GM23248 (cell line): ENCODE measurements around the gene MIER2. TPM values are rescaled to one million over a fixed set of nuclear protein-coding genes. Genes with fewer than 3 reads are reported as not detected.

ENCODE experiments used
- DNase-seq: peaks from one replicate; pipeline ENCODE4 v3.0.0-alpha.2; 2015
- H2AFZ ChIP-seq: fragments of 200-600 bp; sonication (generic); 2 replicates; pipeline ENCODE4 v1.6.1; 2016; ENCODE audit warnings: antibody characterized with exemption
- H3F3A ChIP-seq: fragments of 200-600 bp; sonication (generic); 2 replicates; pipeline ENCODE4 v1.6.1; 2016; ENCODE audit warnings: mild to moderate bottlenecking, antibody characterized with exemption, mixed run types; ENCODE audit not compliant: insufficient read depth
- H3K27ac ChIP-seq: fragments of 200-600 bp; sonication (generic); 2 replicates; pipeline ENCODE4 v1.5.1; 2016; ENCODE audit warnings: mild to moderate bottlenecking
- H3K27me3 ChIP-seq: fragments of 200-600 bp; sonication (generic); replicated peaks from 2 replicates; pipeline ENCODE4 v1.6.1; 2016; ENCODE audit warnings: mild to moderate bottlenecking; ENCODE audit not compliant: insufficient read depth
- H3K36me3 ChIP-seq: fragments of 200-600 bp; sonication (generic); 2 replicates; pipeline ENCODE4 v1.6.1; 2016; ENCODE audit warnings: low read depth, mild to moderate bottlenecking
- H3K4me1 ChIP-seq: fragments of 200-600 bp; sonication (generic); 2 replicates; pipeline ENCODE4 v1.6.1; 2016; ENCODE audit warnings: mild to moderate bottlenecking; ENCODE audit not compliant: insufficient read depth
- H3K4me2 ChIP-seq: fragments of 200-600 bp; sonication (generic); one replicate; pipeline ENCODE4 v1.6.1; 2016; ENCODE audit warnings: mild to moderate bottlenecking; ENCODE audit not compliant: unreplicated experiment
- H3K4me3 ChIP-seq: fragments of 200-600 bp; sonication (generic); 2 replicates; pipeline ENCODE4 v1.5.1; 2016; ENCODE audit warnings: mild to moderate bottlenecking
- H3K79me2 ChIP-seq: fragments of 200-600 bp; sonication (generic); 2 replicates; pipeline ENCODE4 v1.6.1; 2016; ENCODE audit warnings: mild to moderate bottlenecking; ENCODE audit not compliant: insufficient read depth
- H3K9ac ChIP-seq: fragments of 200-600 bp; sonication (generic); 2 replicates; pipeline ENCODE4 v1.6.1; 2016; ENCODE audit warnings: mild to moderate bottlenecking
- H3K9me2 ChIP-seq: fragments of 200-600 bp; sonication (generic); 2 replicates; pipeline ENCODE4 v1.6.1; 2016; ENCODE audit warnings: mixed run types, mild to moderate bottlenecking, moderate library complexity; ENCODE audit not compliant: insufficient read depth
- H3K9me3 ChIP-seq: fragments of 200-600 bp; sonication (generic); one replicate; pipeline ENCODE4 v1.6.1; 2017; ENCODE audit warnings: low read depth
- H4K20me1 ChIP-seq: fragments of 200-600 bp; sonication (generic); 2 replicates; pipeline ENCODE4 v1.6.0; 2016; ENCODE audit not compliant: insufficient read depth
- EZH2 ChIP-seq: fragments of 200-600 bp; sonication (generic); IDR thresholded peaks from 2 replicates; pipeline ENCODE4 v1.6.1; 2018; ENCODE audit warnings: antibody characterized with exemption, mild to moderate bottlenecking; ENCODE audit not compliant: insufficient read depth, poor library complexity, severe bottlenecking
- EZH2phosphoT487 ChIP-seq: fragments of 200-600 bp; sonication (generic); IDR thresholded peaks from 2 replicates; pipeline ENCODE4 v1.6.1; 2018; ENCODE audit warnings: antibody characterized with exemption, moderate library complexity, mild to moderate bottlenecking, low read depth; ENCODE audit not compliant: insufficient read depth
- WGBS, 2 experiments: methylation state at CpG; one replicate each; pipeline ENCODE4 v1.1.6; 2015 to 2017; ENCODE audit warnings: low lambda C conversion rate in 2 of 2, low coverage in 1 of 2; ENCODE audit errors: missing lambda C conversion rate in 2 of 2; 5-methylcytosine and 5-hydroxymethylcytosine counted together
- in situ Hi-C: fragments of 300-500 bp; cut with MboI; formaldehyde crosslinking; loops from 2 replicates; pipeline ENCODE4 v1.15.0; 2020
- polyA plus RNA-seq: library from polyadenylated mRNA; unstranded; fragments of >200 nt; fragmentation: Nextera tagmentation; extraction: Ambion mirVana; gene quantifications from 2 replicates; pipeline ENCODE4 v1.2.1, GENCODE V29; 2016
- total RNA-seq: library from RNA; depleted of rRNA; stranded (reverse); fragments of >200 nt; shearing (Covaris generic); gene quantifications from 2 replicates; pipeline ENCODE4 v1.2.3, GENCODE V29; 2014

MIER2 gene
- total and polyA plus RNA-seq, 2 experiments from 2014 or later = 11.8 to 30.7 TPM

DNA sequence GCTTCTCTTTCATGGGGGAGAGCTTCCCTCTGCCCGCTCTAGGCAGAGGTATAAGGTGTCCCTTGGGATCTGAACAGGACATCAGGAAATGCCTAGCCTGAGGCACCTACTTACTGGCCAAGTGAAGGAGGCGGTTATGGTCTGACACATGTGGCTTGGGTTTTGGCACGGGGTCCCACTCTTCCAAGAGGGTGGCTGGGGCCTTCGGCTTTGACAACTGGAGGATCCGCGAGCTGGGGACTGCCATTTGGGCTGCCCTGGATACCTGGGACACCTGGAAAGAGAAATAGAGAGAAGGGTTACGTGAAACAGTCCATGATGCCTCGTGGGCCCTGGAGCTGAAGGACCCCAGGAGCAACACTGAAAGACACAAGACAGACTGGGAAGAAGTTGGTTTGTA lies 22.4 kb upstream of the MIER2 start:
- in situ Hi-C loops = no loop called here
- DNase-seq = no peak
- no peak overlapping the region for H3K4me3 ChIP-seq
- H3K4me2 ChIP-seq = no peak overlapping the region
- TF ChIP-seq EZH2 (no peak), EZH2phosphoT487 (no peak)
- WGBS, 2 experiments = 62 to 79% methylated on average over 8 of the region's 8 CpGs
- H3K36me3 ChIP-seq = no peaks in the 10 kb centered on the region
- no peak overlapping the region for H2AFZ ChIP-seq
- no peak overlapping the region for H3K27ac ChIP-seq
- H3K9me3 ChIP-seq = no peaks in the 10 kb centered on the region
- H3K9me2 ChIP-seq = no peaks in the 10 kb centered on the region
- H4K20me1 ChIP-seq = no peaks in the 10 kb centered on the region
- H3K9ac ChIP-seq = no peak overlapping the region
- H3K27me3 ChIP-seq = peaks cover 33% of the 10 kb centered on the region
- H3F3A ChIP-seq = no peaks in the 10 kb centered on the region
- no peaks in the 10 kb centered on the region; the same call in 1 of the 2 replicates for H3K4me1 ChIP-seq
- H3K79me2 ChIP-seq = no peaks in the 10 kb centered on the region

DNA sequence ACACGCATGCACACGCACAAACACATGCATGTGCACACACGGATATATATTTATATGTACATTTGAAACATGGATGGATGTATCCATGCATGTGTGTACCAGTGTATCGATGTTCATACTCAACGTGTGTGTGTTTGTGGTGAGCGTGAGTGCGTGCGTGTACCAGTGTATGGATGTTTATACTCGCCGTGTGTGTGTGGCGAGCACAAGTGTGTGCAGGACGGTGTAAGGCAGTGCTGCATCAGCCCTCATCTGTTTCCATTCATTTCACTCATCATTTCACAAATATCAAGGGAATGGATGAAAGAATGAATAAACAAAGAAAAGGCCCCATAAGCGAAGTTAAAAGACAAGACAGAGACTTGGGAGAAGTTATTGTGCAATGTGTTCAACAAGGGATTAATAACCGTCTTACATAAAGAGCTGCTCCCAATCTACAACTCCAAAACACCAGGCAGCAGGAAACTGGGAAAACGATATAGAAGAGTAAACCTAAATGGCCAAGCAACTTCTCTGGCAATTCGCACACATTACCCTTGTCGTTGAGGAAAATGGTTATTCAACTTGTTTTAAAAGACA lies 21.7 kb upstream of the MIER2 start:
- Histone ChIP-seq H3K4me3 (no peak overlapping the region), H3K36me3 (no peaks in the 10 kb centered on the region), H3F3A (no peaks in the 10 kb centered on the region), H4K20me1 (no peaks in the 10 kb centered on the region), H3K4me1 (no peaks in the 10 kb centered on the region), H3K27me3 (peaks cover 26% of the 10 kb centered on the region), H3K9ac (no peak overlapping the region), H3K9me2 (no peaks in the 10 kb centered on the region), H3K9me3 (no peaks in the 10 kb centered on the region), H2AFZ (no peak overlapping the region), H3K4me2 (no peak overlapping the region), H3K27ac (no peak overlapping the region), H3K79me2 (no peaks in the 10 kb centered on the region)
- in situ Hi-C loops = no loop called here
- WGBS, 2 experiments = 76 to 77% methylated on average over 17 of the region's 17 CpGs
- no peak for DNase-seq
- TF ChIP-seq EZH2 (no peak), EZH2phosphoT487 (no peak)

- Histone ChIP-seq H3K9me2 (no peaks in the 10 kb centered on the region), H3K9me3 (no peaks in the 10 kb centered on the region), H3K4me2 (no peak overlapping the region), H3K4me1 (no peaks in the 10 kb centered on the region), H4K20me1 (no peaks in the 10 kb centered on the region), H3K36me3 (no peaks in the 10 kb centered on the region), H3K79me2 (no peaks in the 10 kb centered on the region), H3K4me3 (no peak overlapping the region), H3K9ac (no peak overlapping the region), H3K27ac (no peak overlapping the region), H2AFZ (no peak overlapping the region), H3F3A (no peaks in the 10 kb centered on the region), H3K27me3 (peaks cover 18% of the 10 kb centered on the region)
- TF ChIP-seq EZH2 = no peak
- no peak for TF ChIP-seq EZH2phosphoT487
- in situ Hi-C loops = no loop called here
- DNase-seq = no peak
- 58 to 60% methylated on average over 16 to 17 of the region's 17 CpGs for WGBS, 2 experiments
Observed at GRCh38 chr19:364496-365287, 20.1 kb upstream of the MIER2 start.

GRCh38 chr19:362683-363082 lies 18.1 kb upstream of the MIER2 start:
- H3K9ac ChIP-seq = no peak overlapping the region

More at GRCh38 chr19:362683-363082, 18.1 kb upstream of the MIER2 start:
- H2AFZ ChIP-seq = no peak overlapping the region
- H3K9me2 ChIP-seq = no peaks in the 10 kb centered on the region
- TF ChIP-seq EZH2phosphoT487 (no peak), EZH2 (no peak)
- no peak overlapping the region for H3K4me3 ChIP-seq
- no peak overlapping the region for H3K27ac ChIP-seq
- DNase-seq = no peak
- no peaks in the 10 kb centered on the region for H3K79me2 ChIP-seq
- in situ Hi-C loops = no loop called here
- no peaks in the 10 kb centered on the region for H3K9me3 ChIP-seq
- no peaks in the 10 kb centered on the region for H3K36me3 ChIP-seq
- no peaks in the 10 kb centered on the region for H3K4me1 ChIP-seq
- no peaks in the 10 kb centered on the region for H3F3A ChIP-seq
- no peaks in the 10 kb centered on the region for H4K20me1 ChIP-seq
- whole genome bisulfite sequencing, 2 experiments = 53 to 55% methylated on average over 10 to 11 of the region's 11 CpGs
- peaks cover 14% of the 10 kb centered on the region for H3K27me3 ChIP-seq
- no peak overlapping the region for H3K4me2 ChIP-seq
